Pancreas (tissue), 10 donors: ENCODE measurements around the gene SRRM2. TPM values are rescaled to one million over a fixed set of nuclear protein-coding genes. Genes with fewer than 3 reads are reported as not detected.

Source experiments
- ATAC-seq, 4 donors: fragments of 200-7000 bp; cut with Tn5 transposase; one replicate each; pipeline versions ENCODE4 v1.8.0 to v1.9.1; 2020; ENCODE audit warnings: mild to moderate bottlenecking in 4 of 4, moderate library complexity in 4 of 4
- DNase-seq, 6 donors: peaks; one replicate each; pipeline ENCODE4 v3.0.0-alpha.2; 2020
- FAIRE-seq: peaks from 2 replicates; lab custom pipeline; 2012; peaks lifted over from hg19 to GRCh38; lab: Jason Lieb, UNC
- H3K27ac ChIP-seq, 4 donors: fragments of 200-600 bp; sonication (generic); 1 replicate in 3 of 4; 2 replicates in 1 of 4; pipeline versions ENCODE4 v1.5.0 to v1.8.0; 2020
- H3K27me3 ChIP-seq, 4 donors: fragments of 200-600 bp; one replicate each; pipeline ENCODE4 v1.8.0; 2021
- H3K36me3 ChIP-seq, 3 donors: fragments of 200-600 bp; sonication (generic) in 1 of 3; one replicate each; pipeline versions ENCODE4 v1.5.0 to v1.8.0; 2020 to 2021
- H3K4me1 ChIP-seq, 3 donors: fragments of 200-600 bp; one replicate each; pipeline ENCODE4 v1.8.0; 2021
- H3K4me3 ChIP-seq, 4 donors: fragments of 200-600 bp; sonication (generic) in 2 of 4; one replicate each; pipeline versions ENCODE4 v1.5.0 to v1.8.0; 2020 to 2021
- H3K9me3 ChIP-seq, 4 donors: fragments of 200-600 bp; one replicate each; pipeline ENCODE4 v1.8.0; 2021
- CTCF ChIP-seq, 4 donors: fragments of 200-600 bp; sonication (generic) in 3 of 4; IDR thresholded peaks; one replicate each; pipeline versions ENCODE4 v1.5.0 to v1.8.0; 2021; ENCODE audit warnings: antibody characterized with exemption in 4 of 4
- WGBS, 2 donors: extraction: QIAGEN DNeasy Blood & Tissue Kit; methylation state at CpG; one replicate each; pipeline ENCODE4 v1.1.7; 2013; 5-methylcytosine and 5-hydroxymethylcytosine counted together
- intact Hi-C, 3 donors: fragments of 100-400 bp; cut with DNase I; formaldehyde crosslinking; loops; one replicate each; pipeline versions ENCODE4 v1.11.1 to v1.14.2; 2022
- polyA plus RNA-seq, 2 donors: library from polyadenylated mRNA; stranded (reverse); fragments of 200-250 nt; gene quantifications; one replicate each; pipeline ENCODE4 v1.2.3, GENCODE V29; 2013
- total RNA-seq, 6 donors: library from RNA; stranded (reverse); fragmentation: NEBNext Ultra II Directional in 4 of 6; extraction: Animal tissue kit (Norgen Biotek cat#: 25700) in 4 of 6; gene quantifications; one replicate each; pipeline versions ENCODE4 v1.2.1 to v1.2.4, GENCODE V29; 2021 to 2023
- donor health status: healthy with polysubstance abuse.
- donor health status: DM: no; HTN: no; CAD: no; lungs with moderate emphysema.
- donor health status: DM: no; HTN: no; CAD: no.
- donor health status: control.
- donor health status: control.
- donor health status: Bipolar disorder and iron deficiency.
- donor health status: DM: yes; HTN: yes; CAD: no.
- donor health status: DM: no; HTN: no; CAD: no.
- donor health status: DM: no; HTN: no; CAD: no.
- donor health status: DM: yes; HTN: yes; CAD: no.

Gene SRRM2
- total and polyA plus RNA-seq, 8 donors: 244 to 1,932 (median 380) TPM

GRCh38 chr16:2738615-2739014 is 13.8 kb upstream of the SRRM2 start:
- DNase-seq (peak in 1 of 6 donors; percentile 55), ATAC-seq (no peak), FAIRE-seq (no peak)
- Histone ChIP-seq H3K4me1 (no peaks in the 10 kb centered on the region), H3K4me3 (no peak overlapping the region), H3K27me3 (no peaks in the 10 kb centered on the region), H3K36me3 (no peaks in the 10 kb centered on the region), H3K9me3 (no peaks in the 10 kb centered on the region), H3K27ac (no peak overlapping the region)
- TF ChIP-seq CTCF (IDR thresholded peaks at IDR 0.05): no peak
- 81 to 82% methylated on average over 5 of the region's 5 CpGs for WGBS, 2 donors
- intact Hi-C loops: no loop called here

GRCh38 chr16:2739625-2740430 is 12.6 kb upstream of the SRRM2 start:
- no peak for ATAC-seq

GRCh38 chr16:2740476-2740875 is 12.0 kb upstream of the SRRM2 start:
- 79 to 86% methylated on average over 6 of the region's 6 CpGs for WGBS, 2 donors
- Histone ChIP-seq H3K4me3 (no peak overlapping the region), H3K36me3 (no peaks in the 10 kb centered on the region), H3K9me3 (no peaks in the 10 kb centered on the region), H3K27ac (no peak overlapping the region), H3K27me3 (no peaks in the 10 kb centered on the region), H3K4me1 (no peaks in the 10 kb centered on the region)
- no peak for ATAC-seq
- no peak for TF ChIP-seq CTCF (IDR thresholded peaks at IDR 0.05)
- no peak for FAIRE-seq
- no peak for DNase-seq
- intact Hi-C loops: no loop called here

More at GRCh38 chr16:2739625-2740430, 12.6 kb upstream of the SRRM2 start:
- no peaks in the 10 kb centered on the region for H3K4me1 ChIP-seq
- DNase-seq: no peak
- H3K27ac ChIP-seq: no peak overlapping the region
- no peaks in the 10 kb centered on the region for H3K36me3 ChIP-seq
- TF ChIP-seq CTCF (IDR thresholded peaks at IDR 0.05): no peak
- H3K9me3 ChIP-seq: no peaks in the 10 kb centered on the region
- WGBS, 2 donors: 60 to 74% methylated on average over 7 to 8 of the region's 8 CpGs
- no peaks in the 10 kb centered on the region for H3K27me3 ChIP-seq
- intact Hi-C loops: no loop called here
- FAIRE-seq: no peak
- no peak overlapping the region for H3K4me3 ChIP-seq

GRCh38 chr16:2741168-2741567 is 11.3 kb upstream of the SRRM2 start:
- no peak for FAIRE-seq
- Histone ChIP-seq H3K27me3 (no peaks in the 10 kb centered on the region), H3K4me1 (no peaks in the 10 kb centered on the region), H3K36me3 (no peaks in the 10 kb centered on the region), H3K9me3 (no peaks in the 10 kb centered on the region), H3K4me3 (no peak overlapping the region), H3K27ac (no peak overlapping the region)
- intact Hi-C loops: no loop called here
- TF ChIP-seq CTCF (IDR thresholded peaks at IDR 0.05): no peak
- ATAC-seq: no peak
- 85 to 92% methylated on average over 4 of the region's 4 CpGs for WGBS, 2 donors
- DNase-seq: no peak

- TF ChIP-seq CTCF (IDR thresholded peaks at IDR 0.05): no peak
- intact Hi-C loops: no loop called here
- Histone ChIP-seq H3K27ac (no peak overlapping the region), H3K27me3 (no peaks in the 10 kb centered on the region), H3K36me3 (no peaks in the 10 kb centered on the region), H3K9me3 (no peaks in the 10 kb centered on the region), H3K4me1 (no peaks in the 10 kb centered on the region), H3K4me3 (no peak overlapping the region)
- no peak for ATAC-seq
- WGBS, 2 donors: 91% methylated on average over 12 of the region's 12 CpGs
- no peak for FAIRE-seq
- no peak for DNase-seq
These were observed 10.0 kb upstream of the SRRM2 start for GRCh38 chr16:2742323-2743006.
